Thyroid gland (tissue), 4 donors: ENCODE measurements around the gene ANAPC1. TPM values are rescaled to one million over a fixed set of nuclear protein-coding genes. Genes with fewer than 3 reads are reported as not detected.
A peak's percentile ranks its signal among the peaks of the same experiment; 100 is the strongest.
"Not testable (repeated sequence)": the region's sequence is repeated elsewhere in the genome, so short reads cannot be mapped to it uniquely, and the experiment has no call there.

Experiments
- DNase-seq, 2 donors: peaks; one replicate each; pipeline ENCODE4 v3.0.0-alpha.2; 2019
- H3K27ac ChIP-seq, 3 donors: fragments of 200-600 bp; sonication (generic); 1 replicate in 2 of 3; 2 replicates in 1 of 3; pipeline ENCODE4 v1.5.1; 2016 to 2019; ENCODE audit warnings: mild to moderate bottlenecking in 1 of 3, moderate library complexity in 1 of 3
- H3K27me3 ChIP-seq: fragments of 200-600 bp; sonication (generic); one replicate; pipeline ENCODE4 v1.5.1; 2019
- H3K36me3 ChIP-seq, 2 donors: fragments of 200-600 bp; sonication (generic); one replicate each; pipeline ENCODE4 v1.5.1; 2016 to 2019
- H3K4me1 ChIP-seq, 2 donors: fragments of 200-600 bp; sonication (generic); one replicate each; pipeline ENCODE4 v1.5.1; 2017 to 2019
- H3K4me3 ChIP-seq, 3 donors: fragments of 200-600 bp; sonication (generic); replicated peaks in 1 of 3; 1 replicate in 2 of 3; 2 replicates in 1 of 3; pipeline ENCODE4 v1.5.1; 2016; ENCODE audit warnings: mild to moderate bottlenecking in 1 of 3
- H3K9me3 ChIP-seq: fragments of 200-600 bp; sonication (generic); one replicate; pipeline ENCODE4 v1.5.1; 2017
- CTCF ChIP-seq, 6 experiments: fragments of 200-600 bp in 3 of 6; fragments of 450-650 bp in 3 of 6; sonication (generic) in 3 of 6; IDR thresholded peaks; one replicate each; pipeline ENCODE4 v1.5.1; 2016 to 2019; ENCODE audit warnings: antibody characterized with exemption in 6 of 6, mild to moderate bottlenecking in 2 of 6, inconsistent platforms in 1 of 6, moderate library complexity in 1 of 6
- WGBS, 2 donors: methylation state at CpG; one replicate each; pipeline ENCODE4 v1.1.5; 2017; 5-methylcytosine and 5-hydroxymethylcytosine counted together
- intact Hi-C: fragments of 100-400 bp; cut with DNase I; formaldehyde crosslinking; loops from one replicate; pipeline ENCODE4 v1.15.1; 2023
- total RNA-seq, 4 donors: library from RNA; depleted of rRNA; stranded (reverse); fragments of >200 nt; gene quantifications; one replicate each; pipeline ENCODE4 v1.2.3, GENCODE V29; 2016

The ANAPC1 gene
- total RNA-seq, 4 donors from 2014 or later, result 40.6 to 62.6 (median 55.1) TPM

DNA sequence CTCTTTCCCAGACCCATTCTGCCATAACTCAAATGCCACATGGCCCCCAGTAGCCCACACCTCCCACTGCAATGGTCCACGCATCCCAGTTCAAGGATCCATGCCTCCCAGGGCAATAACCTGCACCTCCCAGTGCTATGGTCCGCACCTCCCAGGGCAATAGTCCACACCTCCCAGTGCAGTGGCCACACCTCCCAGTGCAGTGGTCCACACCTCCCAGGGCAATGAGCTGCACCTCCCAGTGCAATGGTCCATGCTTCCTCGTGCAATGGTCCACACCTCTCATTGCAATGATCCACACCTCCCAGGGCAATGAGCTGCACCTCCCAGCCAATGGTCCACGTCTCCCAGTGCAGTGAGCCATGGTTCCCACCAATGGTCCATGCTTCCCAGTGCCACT is 135.6 kb downstream of the ANAPC1 start:
- intact Hi-C loops, H3K4me3 ChIP-seq, H3K27ac ChIP-seq, H3K9me3 ChIP-seq, H3K27me3 ChIP-seq, H3K36me3 ChIP-seq, H3K4me1 ChIP-seq, DNase-seq: not testable (repeated sequence)
- WGBS, 2 donors, result 83% methylated on average over 1 of the region's 4 CpGs; no CpG with 5 or more reads in 1 of the 2 donors

DNA sequence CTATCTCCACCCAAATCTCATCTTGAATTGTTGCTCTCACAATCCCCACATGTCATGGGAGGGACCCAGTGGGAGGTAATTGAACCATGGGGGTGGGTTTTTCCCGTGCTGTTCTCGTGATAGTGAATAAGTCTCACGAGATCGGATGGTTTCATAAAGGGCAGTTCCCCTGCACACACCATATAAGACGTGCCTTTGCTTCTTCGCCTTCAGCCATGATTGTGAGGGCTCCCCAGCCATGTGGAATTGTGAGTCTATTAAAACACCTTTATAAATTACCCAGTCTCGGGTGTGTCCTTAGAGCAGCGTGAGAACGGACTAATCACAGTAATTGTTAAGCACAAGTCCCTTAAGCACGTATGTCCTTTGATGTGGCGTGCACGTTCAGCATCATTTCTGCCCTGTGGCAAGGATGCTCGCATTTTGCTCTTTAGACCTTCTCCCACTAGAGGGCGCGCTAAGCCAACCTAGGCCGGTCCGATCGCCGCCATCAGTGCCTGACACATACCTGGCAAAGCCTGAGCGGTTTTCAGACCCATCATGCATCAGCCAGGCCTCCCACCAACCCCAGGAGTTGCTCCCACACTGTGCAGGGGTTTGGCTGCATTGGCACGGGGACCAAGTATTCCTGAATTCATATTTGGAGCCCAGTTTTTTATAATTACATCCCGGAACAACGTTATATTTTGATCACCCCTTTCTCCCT is 136.4 kb downstream of the ANAPC1 start:
- H3K36me3 ChIP-seq, H3K27ac ChIP-seq, H3K9me3 ChIP-seq, H3K27me3 ChIP-seq, intact Hi-C loops, H3K4me1 ChIP-seq, H3K4me3 ChIP-seq: not testable (repeated sequence)
- WGBS, 2 donors, result 40 to 67% methylated on average over 3 to 5 of the region's 23 CpGs
- DNase-seq, result peak; percentile 50 to 65
- peak in 2 of 6 experiments; percentile 14 to 51 for TF ChIP-seq CTCF (IDR thresholded peaks at IDR 0.05)

DNA sequence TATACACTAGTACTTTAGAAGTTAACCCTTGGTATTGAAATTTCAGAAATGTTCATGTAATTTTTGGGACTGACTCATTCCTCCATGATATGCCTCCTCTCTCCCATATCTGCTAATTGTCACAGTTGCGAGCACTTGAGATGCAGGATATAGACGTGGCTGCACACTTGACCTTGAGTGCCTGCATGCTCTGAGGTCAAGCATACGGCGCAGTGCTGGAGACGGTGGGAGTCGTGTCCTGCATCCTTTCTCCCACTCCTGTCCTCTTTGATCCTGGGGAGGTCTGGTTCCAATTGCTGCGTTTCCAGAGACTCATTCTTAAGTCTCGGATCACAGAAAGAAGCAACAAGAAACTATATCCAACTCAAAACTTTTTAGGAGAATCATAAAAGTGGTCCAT is 139.2 kb downstream of the ANAPC1 start:
- DNase-seq, H3K4me3 ChIP-seq: not testable (repeated sequence)
- 58% methylated on average over 8 of the region's 8 CpGs for WGBS, 2 donors

DNA sequence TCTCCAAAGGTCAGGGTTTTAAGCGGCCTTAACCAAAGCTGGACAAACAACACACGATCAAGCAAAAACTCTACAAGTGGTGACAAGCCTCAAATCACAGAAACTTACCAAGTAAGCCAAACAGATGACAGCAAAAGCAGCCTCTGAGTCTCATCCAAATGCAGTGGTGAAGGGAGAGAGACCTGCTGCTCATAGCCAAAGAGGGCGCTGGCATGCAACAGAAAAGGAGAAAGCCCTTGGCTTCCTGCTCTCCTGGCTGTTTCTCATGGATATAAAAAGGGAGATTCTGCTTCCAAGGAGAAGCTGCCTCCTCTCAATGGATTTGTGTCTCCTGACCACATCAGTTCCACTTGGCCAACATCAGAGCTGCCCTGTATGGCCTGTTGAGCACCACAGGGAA is 142.5 kb downstream of the ANAPC1 start:
- H3K27ac ChIP-seq, intact Hi-C loops, H3K36me3 ChIP-seq, H3K27me3 ChIP-seq, H3K4me1 ChIP-seq, H3K9me3 ChIP-seq, H3K4me3 ChIP-seq, DNase-seq: not testable (repeated sequence)
- 62 to 68% methylated on average over 2 of the region's 3 CpGs for WGBS, 2 donors

More for the DNA sequence above, 139.2 kb downstream of the ANAPC1 start:
- H3K9me3 ChIP-seq, H3K36me3 ChIP-seq, intact Hi-C loops, H3K27me3 ChIP-seq, H3K27ac ChIP-seq, H3K4me1 ChIP-seq: not testable (repeated sequence)

DNA sequence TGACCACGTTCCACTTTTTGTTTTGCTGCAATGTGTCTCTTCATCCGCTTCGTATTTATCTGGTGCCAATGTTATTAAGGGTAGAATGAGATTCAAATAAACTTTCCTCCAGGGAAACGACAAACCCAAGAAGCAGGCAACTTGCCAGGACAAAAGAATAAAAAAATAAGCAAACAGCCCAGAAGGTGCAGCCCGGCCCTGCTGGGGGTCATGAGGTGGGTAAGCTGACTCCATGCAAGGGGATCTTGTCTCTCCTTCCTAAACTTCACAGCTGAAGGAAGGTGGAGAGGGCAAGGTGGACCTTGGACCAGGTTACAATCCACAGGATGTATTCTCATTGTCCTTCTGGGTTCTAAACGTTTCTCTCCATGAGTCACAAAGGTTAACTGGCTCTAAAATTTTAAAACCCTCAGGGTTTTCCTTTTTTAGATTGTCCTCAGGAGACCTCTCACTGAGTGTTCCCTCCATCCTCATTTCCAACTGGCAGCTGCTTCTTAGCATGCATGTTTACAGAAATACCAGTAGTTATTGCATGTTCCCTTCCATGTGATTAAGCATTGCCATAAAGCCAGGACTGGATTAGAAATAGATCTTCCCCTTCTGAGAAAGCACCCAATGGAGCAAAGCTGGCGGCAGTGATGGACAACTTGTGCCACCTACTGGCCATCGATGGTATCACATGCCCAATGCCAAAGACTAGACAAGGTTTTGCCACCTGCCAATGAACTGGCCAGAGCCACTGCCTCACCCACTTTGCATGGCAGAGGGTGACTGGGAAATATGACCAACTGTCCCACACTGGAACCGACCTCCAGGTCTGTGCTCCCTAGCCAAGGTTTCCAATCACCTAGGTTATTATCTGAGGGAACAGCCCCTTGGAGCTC is 147.9 kb downstream of the ANAPC1 start:
- DNase-seq, result peak; percentile 5 to 13
- H3K4me3 ChIP-seq, H3K4me1 ChIP-seq, intact Hi-C loops, H3K36me3 ChIP-seq, H3K9me3 ChIP-seq, H3K27me3 ChIP-seq: not testable (repeated sequence)
- peak in 5 of 6 experiments; percentile 3 to 62 (median 20) for TF ChIP-seq CTCF (IDR thresholded peaks at IDR 0.05)
- peak overlapping the region; percentile 52 to 72 (median 60) for H3K27ac ChIP-seq
- WGBS, 2 donors, result 19 to 29% methylated on average over 7 of the region's 9 CpGs

DNA sequence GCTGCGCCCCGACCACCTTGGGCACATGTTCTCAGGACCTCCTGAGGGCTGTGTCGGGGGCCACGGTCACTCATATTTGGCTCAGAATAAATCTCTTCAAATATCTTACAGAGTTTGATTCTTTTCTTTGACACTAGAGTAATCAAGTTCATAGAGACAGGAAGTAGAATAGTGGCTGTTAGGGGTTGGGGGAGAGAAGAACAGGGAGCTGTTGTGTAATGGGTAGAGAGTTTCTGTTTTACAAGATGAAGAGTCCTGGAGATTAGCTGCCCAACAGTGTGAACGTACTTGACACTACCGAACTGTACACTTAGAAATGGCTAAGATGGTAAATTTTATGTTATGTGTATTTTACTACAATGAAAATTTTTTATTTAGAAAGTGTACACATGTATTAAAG is 148.6 kb downstream of the ANAPC1 start:
- H3K9me3 ChIP-seq, H3K4me1 ChIP-seq, H3K4me3 ChIP-seq, H3K36me3 ChIP-seq, intact Hi-C loops, DNase-seq, H3K27me3 ChIP-seq: not testable (repeated sequence)
- 70 to 79% methylated on average over 6 of the region's 6 CpGs for WGBS, 2 donors
- peak overlapping the region in 2 of 3 donors; percentile 52 to 72 for H3K27ac ChIP-seq

GRCh38 chr2:111729812-111730458 is 154.1 kb downstream of the ANAPC1 start:
- H3K4me1 ChIP-seq, H3K27ac ChIP-seq, H3K27me3 ChIP-seq, intact Hi-C loops, H3K4me3 ChIP-seq, H3K9me3 ChIP-seq, DNase-seq, H3K36me3 ChIP-seq: not testable (repeated sequence)
- WGBS, 2 donors, result no CpG with 5 or more reads among the region's 9 CpGs

DNA sequence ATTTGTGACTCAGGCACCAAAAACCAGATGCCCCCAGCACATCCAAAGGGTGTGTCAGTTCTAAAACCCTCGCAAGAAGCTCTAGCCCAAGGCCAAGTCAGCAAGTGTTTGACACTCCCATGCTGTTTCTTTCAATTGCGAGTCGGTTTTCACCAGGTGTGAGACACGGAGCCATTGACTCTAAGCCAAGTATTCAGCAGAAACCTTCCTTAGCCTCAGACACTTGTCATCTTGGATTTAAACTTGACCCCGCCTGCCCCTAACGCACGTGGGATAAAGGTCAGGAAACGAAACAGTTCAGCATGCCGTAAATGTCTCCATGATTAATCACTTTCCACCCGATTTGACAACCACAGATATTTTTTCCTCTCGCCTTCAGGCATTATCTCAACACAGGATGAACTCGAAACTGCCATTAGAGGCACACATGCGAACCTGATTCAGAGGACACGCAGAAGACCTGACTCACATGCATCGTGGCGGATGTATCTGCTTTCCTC is 156.3 kb downstream of the ANAPC1 start:
- H3K4me1 ChIP-seq, H3K27me3 ChIP-seq, H3K36me3 ChIP-seq, H3K9me3 ChIP-seq, H3K27ac ChIP-seq, DNase-seq, intact Hi-C loops, H3K4me3 ChIP-seq: not testable (repeated sequence)
- WGBS, 2 donors, result 84 to 86% methylated on average over 10 to 11 of the region's 16 CpGs
